Karpas-422 (cell line): ENCODE measurements around the gene CYBRD1. TPM values are rescaled to one million over a fixed set of nuclear protein-coding genes. Genes with fewer than 3 reads are reported as not detected.

Experiments used
- DNase-seq: peaks from one replicate; pipeline ENCODE4 v3.0.0-alpha.2; 2015
- H2AFZ ChIP-seq: fragments of 200-600 bp; sonication (generic); 2 replicates; pipeline ENCODE4 v1.6.1; 2014; ENCODE audit warnings: antibody characterized with exemption, low read length, mixed read lengths
- H3K27ac ChIP-seq: fragments of 200-600 bp; sonication (generic); 2 replicates; pipeline ENCODE4 v1.5.1; 2014; ENCODE audit warnings: mild to moderate bottlenecking, low read length, moderate library complexity
- H3K27me3 ChIP-seq: fragments of 200-600 bp; sonication (generic); 2 replicates; pipeline ENCODE4 v1.6.1; 2014; ENCODE audit warnings: low read length, mixed read lengths
- H3K36me3 ChIP-seq: fragments of 200-600 bp; sonication (generic); 2 replicates; pipeline ENCODE4 v1.6.1; 2014; ENCODE audit warnings: low read length, mixed read lengths; ENCODE audit not compliant: insufficient read depth
- H3K4me1 ChIP-seq: fragments of 200-600 bp; sonication (generic); 2 replicates; pipeline ENCODE4 v1.6.1; 2014; ENCODE audit warnings: mild to moderate bottlenecking, low read length, mixed read lengths
- H3K4me2 ChIP-seq: fragments of 200-600 bp; sonication (generic); 2 replicates; pipeline ENCODE4 v1.6.1; 2014; ENCODE audit warnings: low read length, low read depth, mild to moderate bottlenecking; ENCODE audit not compliant: poor library complexity, severe bottlenecking
- H3K4me3 ChIP-seq: fragments of 200-600 bp; sonication (generic); 2 replicates; pipeline ENCODE4 v1.5.1; 2014; ENCODE audit warnings: mild to moderate bottlenecking, antibody characterized with exemption, low read length, mixed read lengths
- H3K79me2 ChIP-seq: fragments of 200-600 bp; sonication (generic); 2 replicates; pipeline ENCODE4 v1.6.1; 2014; ENCODE audit warnings: mild to moderate bottlenecking, low read length, mixed read lengths
- H3K9ac ChIP-seq: fragments of 200-600 bp; sonication (generic); 2 replicates; pipeline ENCODE4 v1.6.0; 2014; ENCODE audit warnings: low read length
- H3K9me2 ChIP-seq: fragments of 200-600 bp; sonication (generic), shearing (Covaris generic); replicated peaks from 2 replicates; pipeline ENCODE4 v1.6.0; 2014; ENCODE audit warnings: mild to moderate bottlenecking, low read length, moderate library complexity; ENCODE audit not compliant: insufficient read depth
- H3K9me3 ChIP-seq: fragments of 300-700, 200-600 bp; sonication (generic); 2 replicates; pipeline ENCODE4 v1.6.1; 2014; ENCODE audit warnings: low read length, mixed read lengths
- H4K20me1 ChIP-seq: fragments of 200-600 bp; sonication (generic); 2 replicates; pipeline ENCODE4 v1.6.1; 2014; ENCODE audit warnings: mild to moderate bottlenecking, antibody characterized with exemption, low read length, low read depth; ENCODE audit not compliant: insufficient read depth
- total RNA-seq: library from RNA; depleted of rRNA; stranded (reverse); fragments of >200 nt; shearing (Covaris generic); gene quantifications from 2 replicates; pipeline ENCODE4 v1.2.3, GENCODE V29; 2014; ENCODE audit warnings: low replicate concordance

The CYBRD1 gene
- total RNA-seq, 1 experiment from 2014 or later, result not detected

DNA sequence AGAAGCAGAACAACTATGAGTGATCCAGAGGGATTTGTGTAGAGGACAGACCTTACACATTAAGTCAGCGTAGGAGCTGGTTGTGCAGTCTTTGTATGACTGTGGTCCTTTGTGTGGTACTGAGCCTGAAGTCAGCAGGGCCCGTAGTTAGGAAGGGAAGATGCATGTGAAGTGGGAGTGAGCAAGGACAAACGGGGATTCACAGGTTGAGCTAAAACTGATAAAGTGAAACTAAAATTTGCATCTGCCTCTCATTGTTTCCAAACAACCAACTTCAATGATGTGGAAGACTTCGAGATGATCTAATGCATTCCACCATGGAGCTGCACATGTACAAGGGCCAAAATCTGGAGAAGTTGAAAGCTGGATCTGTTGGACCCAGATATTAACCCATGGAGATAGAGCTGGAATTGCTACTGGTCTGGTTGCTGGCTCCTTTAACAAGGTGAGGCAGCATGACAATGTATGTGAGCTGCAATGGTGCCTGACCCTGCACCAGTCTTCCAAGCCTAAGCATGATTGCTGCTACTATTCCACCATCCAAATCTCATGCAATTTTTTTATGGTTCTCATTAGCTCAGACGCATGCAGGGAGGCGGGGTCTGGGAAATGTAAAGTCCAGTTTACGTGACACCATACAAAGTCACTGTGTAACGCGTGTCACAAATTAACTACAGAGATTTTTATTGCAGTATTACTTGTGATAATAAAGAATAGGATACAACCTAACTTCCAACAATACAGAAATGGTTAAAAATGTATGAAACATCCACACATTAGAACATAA, 12.1 kb upstream of the CYBRD1 start:
- no peak for DNase-seq
- H3K9me3 ChIP-seq, result no peaks in the 10 kb centered on the region
- no peaks in the 10 kb centered on the region for H3K9me2 ChIP-seq
- H3K36me3 ChIP-seq, result no peaks in the 10 kb centered on the region
- no peak overlapping the region for H3K9ac ChIP-seq
- no peaks in the 10 kb centered on the region for H4K20me1 ChIP-seq
- H3K79me2 ChIP-seq, result no peaks in the 10 kb centered on the region
- peak overlapping the region; percentile 45 for H3K4me2 ChIP-seq
- H3K4me3 ChIP-seq, result no peak overlapping the region; the same call in 1 of the 2 replicates
- H3K27ac ChIP-seq, result no peak overlapping the region
- peaks cover 5% of the 10 kb centered on the region; the same call in 1 of the 2 replicates for H3K4me1 ChIP-seq
- no peaks in the 10 kb centered on the region for H3K27me3 ChIP-seq
- peak overlapping the region; percentile 62; the same call in 1 of the 2 replicates for H2AFZ ChIP-seq

DNA sequence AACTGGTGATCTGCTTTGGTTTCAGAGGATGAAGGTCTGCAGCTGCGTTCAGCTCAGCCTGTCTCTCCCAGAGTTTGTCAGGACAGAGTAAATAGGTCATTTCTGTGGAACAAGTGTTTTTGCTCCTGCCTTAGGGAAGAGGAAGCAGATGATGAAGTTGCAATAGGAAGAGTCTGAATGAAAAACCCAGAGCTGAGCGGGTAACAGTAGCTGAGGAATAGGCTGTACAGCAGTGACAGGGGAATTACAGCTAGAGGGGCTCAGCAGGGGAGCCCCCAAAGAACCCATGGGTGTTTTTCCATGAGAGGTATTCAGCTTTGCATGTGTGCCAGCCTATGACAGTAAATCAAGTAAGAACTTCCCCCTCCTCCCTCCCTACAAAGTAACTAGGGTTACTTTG, 10.3 kb upstream of the CYBRD1 start:
- Histone ChIP-seq H2AFZ (no peak overlapping the region), H3K9me3 (no peaks in the 10 kb centered on the region), H3K27me3 (no peaks in the 10 kb centered on the region), H3K79me2 (no peaks in the 10 kb centered on the region), H3K9ac (no peak overlapping the region), H3K36me3 (no peaks in the 10 kb centered on the region), H3K4me1 (peaks cover 5% of the 10 kb centered on the region; the same call in 1 of the 2 replicates), H3K27ac (no peak overlapping the region), H4K20me1 (no peaks in the 10 kb centered on the region), H3K9me2 (no peaks in the 10 kb centered on the region), H3K4me3 (no peak overlapping the region), H3K4me2 (no peak overlapping the region)
- no peak for DNase-seq

DNA sequence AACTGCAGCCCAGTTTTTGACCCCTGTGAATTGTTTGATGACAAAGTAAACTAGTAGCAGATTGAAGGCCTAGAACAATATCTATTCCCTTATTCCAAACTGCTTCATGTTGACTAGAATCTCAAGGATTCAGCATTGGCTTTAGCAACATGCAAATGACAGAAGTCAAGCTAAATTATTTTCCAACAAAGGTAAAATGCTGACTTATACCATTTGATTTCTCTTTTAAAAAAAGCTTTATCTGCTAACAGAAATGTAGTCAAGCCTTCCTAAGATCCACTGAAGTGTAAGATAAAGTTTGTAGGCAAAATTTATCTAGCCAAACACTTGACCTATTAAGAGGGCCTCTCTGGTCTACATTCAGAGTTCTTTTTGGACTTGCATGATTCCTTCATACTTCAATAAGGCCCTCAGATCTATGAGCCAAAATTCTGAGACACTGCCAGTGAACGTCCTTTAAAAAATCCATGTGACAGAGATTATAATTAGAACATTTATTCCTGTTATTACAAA, 9.5 kb upstream of the CYBRD1 start:
- H3K9me2 ChIP-seq, result no peaks in the 10 kb centered on the region
- no peak overlapping the region for H3K4me2 ChIP-seq
- DNase-seq, result no peak
- H4K20me1 ChIP-seq, result no peaks in the 10 kb centered on the region
- no peak overlapping the region for H3K4me3 ChIP-seq
- peaks cover 5% of the 10 kb centered on the region; the same call in 1 of the 2 replicates for H3K4me1 ChIP-seq
- H3K79me2 ChIP-seq, result no peaks in the 10 kb centered on the region
- no peak overlapping the region for H3K27ac ChIP-seq
- H2AFZ ChIP-seq, result no peak overlapping the region
- no peaks in the 10 kb centered on the region for H3K36me3 ChIP-seq
- H3K9me3 ChIP-seq, result no peaks in the 10 kb centered on the region
- no peak overlapping the region for H3K9ac ChIP-seq
- H3K27me3 ChIP-seq, result no peaks in the 10 kb centered on the region

DNA sequence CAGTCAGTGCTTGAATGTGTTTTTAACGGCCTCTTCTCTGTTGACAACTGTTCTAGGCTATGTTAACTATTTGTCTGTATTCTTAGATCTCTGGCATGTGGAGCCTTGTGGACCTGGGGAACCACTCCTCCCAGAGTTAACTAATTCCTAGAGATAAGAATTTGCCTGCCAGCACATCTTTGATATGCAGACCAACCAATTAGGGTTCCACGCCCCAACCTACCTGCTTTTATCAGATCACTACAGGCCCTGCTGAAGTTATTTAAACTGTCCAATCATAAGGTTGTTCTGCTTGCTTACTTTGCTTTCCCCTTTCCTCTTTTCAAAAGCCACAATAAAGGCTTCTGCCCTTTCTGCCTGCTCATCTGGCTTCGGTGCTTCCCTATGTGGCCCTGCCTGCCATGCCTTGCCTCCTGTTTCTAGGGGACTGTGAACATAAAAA, 8.5 kb upstream of the CYBRD1 start:
- no peak overlapping the region for H3K9ac ChIP-seq
- DNase-seq, result no peak
- no peak overlapping the region for H3K4me2 ChIP-seq

DNA sequence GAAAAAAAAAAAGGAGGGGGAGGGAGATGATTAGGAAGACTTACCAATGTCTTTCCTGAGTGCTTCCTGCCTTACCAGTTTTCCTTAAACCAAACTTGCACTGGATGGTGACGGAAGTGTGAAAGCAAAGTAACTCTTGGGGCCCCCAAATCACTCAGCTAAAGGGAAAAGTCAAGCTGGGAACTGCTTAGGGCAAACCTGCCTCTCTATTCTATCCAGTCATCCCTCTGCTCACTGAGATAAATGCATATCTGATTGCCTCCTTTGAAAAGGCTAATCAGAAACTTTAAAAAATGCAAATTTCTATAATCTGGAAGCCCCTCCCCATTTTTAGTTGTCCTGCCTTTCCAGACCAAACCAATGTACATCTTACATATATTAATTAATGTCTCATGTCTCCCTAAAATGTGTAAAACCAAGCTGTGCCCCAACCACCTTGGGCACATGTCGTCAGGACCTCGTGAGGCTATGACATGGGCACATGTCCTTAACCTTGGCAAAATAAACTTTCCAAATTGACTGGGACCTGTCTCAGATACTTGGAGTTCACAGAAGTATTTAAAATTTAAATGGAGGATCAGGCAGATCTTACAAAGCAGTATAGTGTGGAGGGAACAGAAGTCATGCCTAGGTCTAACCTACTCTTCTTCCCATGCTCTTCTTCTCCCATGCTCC, 7.2 kb upstream of the CYBRD1 start:
- H3K36me3 ChIP-seq, result no peaks in the 10 kb centered on the region
- no peak overlapping the region for H3K9ac ChIP-seq
- no peaks in the 10 kb centered on the region for H3K27me3 ChIP-seq
- peaks cover 2% of the 10 kb centered on the region; the same call in 1 of the 2 replicates for H3K4me1 ChIP-seq
- H3K27ac ChIP-seq, result no peak overlapping the region
- H3K4me3 ChIP-seq, result no peak overlapping the region
- H4K20me1 ChIP-seq, result no peaks in the 10 kb centered on the region
- H3K4me2 ChIP-seq, result no peak overlapping the region
- no peaks in the 10 kb centered on the region for H3K9me3 ChIP-seq
- no peak for DNase-seq
- no peaks in the 10 kb centered on the region for H3K9me2 ChIP-seq
- no peak overlapping the region for H2AFZ ChIP-seq
- no peaks in the 10 kb centered on the region for H3K79me2 ChIP-seq

More for the DNA sequence above, 8.5 kb upstream of the CYBRD1 start:
- Histone ChIP-seq H3K27me3 (no peaks in the 10 kb centered on the region), H4K20me1 (no peaks in the 10 kb centered on the region), H3K79me2 (no peaks in the 10 kb centered on the region), H3K27ac (no peak overlapping the region), H3K4me3 (no peak overlapping the region), H3K9me2 (no peaks in the 10 kb centered on the region), H3K4me1 (peaks cover 5% of the 10 kb centered on the region; the same call in 1 of the 2 replicates), H2AFZ (no peak overlapping the region), H3K36me3 (no peaks in the 10 kb centered on the region), H3K9me3 (no peaks in the 10 kb centered on the region)

DNA sequence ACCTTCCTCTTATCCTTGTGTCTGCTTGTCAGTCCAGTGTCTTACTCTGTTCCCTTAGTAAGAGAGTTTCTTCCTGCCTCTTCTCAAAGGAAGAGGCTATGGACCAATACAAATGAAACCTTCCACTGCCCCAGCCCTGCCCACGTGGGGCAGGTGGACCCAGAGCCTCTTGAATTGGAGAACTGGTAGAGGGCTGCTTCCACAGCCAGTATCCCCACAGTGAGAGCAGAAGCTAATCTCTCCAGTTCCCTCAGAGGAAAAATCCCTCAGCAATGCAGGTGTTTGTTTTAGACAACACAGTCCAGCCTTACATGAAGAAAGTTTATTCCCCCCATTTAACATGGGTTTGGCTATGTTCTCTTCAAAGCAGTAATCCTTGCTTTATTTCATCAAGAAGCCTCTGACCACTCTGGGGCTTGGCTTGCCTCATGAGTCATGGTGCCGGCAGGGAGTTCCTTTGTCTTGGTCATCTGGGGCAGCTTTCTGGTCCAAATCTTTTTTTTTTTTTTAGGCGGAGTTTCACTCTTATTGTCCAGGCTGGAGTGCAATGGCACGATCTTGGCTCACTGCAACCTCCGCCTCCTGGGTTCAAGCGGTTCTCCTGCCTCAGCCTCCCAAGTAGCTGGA, 6.5 kb upstream of the CYBRD1 start:
- Histone ChIP-seq H3K9me3 (no peaks in the 10 kb centered on the region), H3K79me2 (no peaks in the 10 kb centered on the region), H4K20me1 (no peaks in the 10 kb centered on the region), H3K36me3 (no peaks in the 10 kb centered on the region), H3K27ac (no peak overlapping the region), H3K9me2 (no peaks in the 10 kb centered on the region), H3K4me1 (no peaks in the 10 kb centered on the region), H3K27me3 (no peaks in the 10 kb centered on the region), H3K4me2 (no peak overlapping the region), H2AFZ (no peak overlapping the region), H3K4me3 (no peak overlapping the region), H3K9ac (no peak overlapping the region)
- DNase-seq, result no peak

GRCh38 chr2:171516793-171517192, 5.5 kb upstream of the CYBRD1 start:
- Histone ChIP-seq H4K20me1 (no peaks in the 10 kb centered on the region), H3K4me3 (no peak overlapping the region), H3K9ac (no peak overlapping the region), H3K4me2 (no peak overlapping the region), H2AFZ (no peak overlapping the region), H3K27me3 (no peaks in the 10 kb centered on the region), H3K9me2 (no peaks in the 10 kb centered on the region), H3K36me3 (no peaks in the 10 kb centered on the region), H3K27ac (no peak overlapping the region), H3K79me2 (no peaks in the 10 kb centered on the region), H3K4me1 (no peaks in the 10 kb centered on the region), H3K9me3 (no peaks in the 10 kb centered on the region)
- no peak for DNase-seq

GRCh38 chr2:171520471-171520870, 1.8 kb upstream of the CYBRD1 start:
- no peak overlapping the region for H2AFZ ChIP-seq
- peaks cover 7% of the 10 kb centered on the region for H3K4me1 ChIP-seq
- no peak overlapping the region for H3K4me2 ChIP-seq
- H3K9me2 ChIP-seq, result no peaks in the 10 kb centered on the region
- H3K27ac ChIP-seq, result no peak overlapping the region
- no peak overlapping the region for H3K9ac ChIP-seq
- DNase-seq, result no peak
- no peaks in the 10 kb centered on the region for H4K20me1 ChIP-seq
- no peaks in the 10 kb centered on the region for H3K27me3 ChIP-seq
- no peaks in the 10 kb centered on the region for H3K79me2 ChIP-seq
- H3K9me3 ChIP-seq, result no peaks in the 10 kb centered on the region
- no peak overlapping the region for H3K4me3 ChIP-seq
- no peaks in the 10 kb centered on the region for H3K36me3 ChIP-seq
